HG02938 (cell line): ENCODE results near the gene ZNF256.

ENCODE experiments used
- ATAC-seq: cut with Tn5 transposase; IDR thresholded peaks from one replicate; pipeline ENCODE4 v1.9.1; 2021; ENCODE audit warnings: mild to moderate bottlenecking, moderate library complexity; ENCODE audit not compliant: unreplicated experiment

ZNF256 gene

DNA sequence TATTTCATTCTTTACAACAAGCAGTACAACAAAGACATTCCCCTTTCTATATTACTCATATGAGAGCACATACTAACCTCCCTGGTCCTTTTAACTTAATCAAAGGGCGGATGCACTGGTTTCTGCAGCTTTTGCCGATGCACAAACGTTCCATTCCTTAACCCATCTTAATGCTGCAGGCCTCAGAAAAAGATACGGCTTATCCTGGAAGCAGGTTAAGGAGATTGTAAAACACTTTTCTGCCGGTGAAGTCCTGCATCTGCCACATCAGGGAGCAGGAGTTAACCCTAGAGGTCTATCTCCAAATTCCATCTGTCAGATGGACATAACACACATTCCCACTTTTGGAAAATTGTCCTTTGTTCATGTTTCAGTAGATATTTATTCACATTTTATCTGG, 47.2 kb downstream of the ZNF256 start:
- ATAC-seq = no peak
